OCI-LY1 (cell line): Measurements from ENCODE around the gene ARID3A.

Experiments used
- H2AFZ ChIP-seq: fragments of 200-600 bp; sonication (generic), shearing (Covaris generic); 2 replicates; pipeline ENCODE4 v1.6.0; 2014; ENCODE audit warnings: antibody characterized with exemption, mild to moderate bottlenecking, low read length
- H3F3A ChIP-seq: fragments of 200-600 bp; sonication (generic), shearing (Covaris generic); 2 replicates; pipeline ENCODE4 v1.6.0; 2014; ENCODE audit warnings: mild to moderate bottlenecking, antibody characterized with exemption, low read length, moderate library complexity; ENCODE audit not compliant: insufficient read depth
- H3K27ac ChIP-seq: fragments of 200-600 bp; sonication (generic); 2 replicates; pipeline ENCODE4 v1.5.1; 2014; ENCODE audit warnings: low read length, mixed run types, mild to moderate bottlenecking, low read depth; ENCODE audit not compliant: poor library complexity, severe bottlenecking
- H3K27me3 ChIP-seq: fragments of 200-600 bp; sonication (generic); 2 replicates; pipeline ENCODE4 v1.6.0; 2014; ENCODE audit warnings: antibody characterized with exemption, mild to moderate bottlenecking, low read length, moderate library complexity; ENCODE audit not compliant: insufficient read depth
- H3K36me3 ChIP-seq: fragments of 200-600 bp; sonication (generic); 2 replicates; pipeline ENCODE4 v1.6.1; 2014; ENCODE audit warnings: mild to moderate bottlenecking, antibody characterized with exemption, low read length, moderate library complexity, mixed read lengths; ENCODE audit not compliant: insufficient read depth
- H3K4me1 ChIP-seq: fragments of 200-600 bp; sonication (generic); 2 replicates; pipeline ENCODE4 v1.5.1; 2014; ENCODE audit warnings: mild to moderate bottlenecking, low read length, moderate library complexity; ENCODE audit not compliant: insufficient read depth, severe bottlenecking
- H3K4me2 ChIP-seq: fragments of 200-600 bp; sonication (generic), shearing (Covaris generic); 2 replicates; pipeline ENCODE4 v1.6.1; 2014; ENCODE audit warnings: low read length
- H3K4me3 ChIP-seq: fragments of 200-600 bp; sonication (generic); 2 replicates; pipeline ENCODE4 v1.5.1; 2014; ENCODE audit warnings: low read length, low read depth, mild to moderate bottlenecking, mixed read lengths; ENCODE audit not compliant: poor library complexity, severe bottlenecking
- H3K79me2 ChIP-seq: fragments of 200-600 bp; shearing (Covaris generic); 2 replicates; pipeline ENCODE4 v1.6.1; 2016; ENCODE audit warnings: mixed run types, low read length, mixed read lengths; ENCODE audit not compliant: insufficient read depth
- H3K9ac ChIP-seq: fragments of 200-600 bp; sonication (generic), shearing (Covaris generic); 2 replicates; pipeline ENCODE4 v1.6.1; 2014; ENCODE audit warnings: mild to moderate bottlenecking, low read length, mixed read lengths
- H3K9me2 ChIP-seq: fragments of 200-600 bp; sonication (generic), shearing (Covaris generic); 2 replicates; pipeline ENCODE4 v1.6.1; 2014; ENCODE audit warnings: low read depth, mild to moderate bottlenecking, low read length, mixed read lengths
- H3K9me3 ChIP-seq: fragments of 200-600 bp; shearing (Covaris generic); 2 replicates; pipeline ENCODE4 v1.6.1; 2014; ENCODE audit warnings: low read length, mixed read lengths
- H4K20me1 ChIP-seq: fragments of 200-600 bp; sonication (generic), shearing (Covaris generic); 2 replicates; pipeline ENCODE4 v1.6.0; 2016; ENCODE audit warnings: mild to moderate bottlenecking, low read length; ENCODE audit not compliant: insufficient read depth
- EZH2 ChIP-seq: fragments of 200-600 bp; sonication (generic), shearing (Covaris generic); IDR thresholded peaks from 2 replicates; pipeline ENCODE4 v1.8.0; 2017; ENCODE audit warnings: borderline replicate concordance, mixed run types, mild to moderate bottlenecking, antibody characterized with exemption, low read length, moderate library complexity, mixed read lengths
- TF ChIP-seq, protein P1 (sequence below): fragments of 200-600 bp; sonication (generic), shearing (Covaris generic); IDR thresholded peaks from 2 replicates; pipeline ENCODE4 v1.5.1; 2017; ENCODE audit warnings: mild to moderate bottlenecking, antibody characterized with exemption, low read length, moderate library complexity, mixed read lengths

The ARID3A gene

DNA sequence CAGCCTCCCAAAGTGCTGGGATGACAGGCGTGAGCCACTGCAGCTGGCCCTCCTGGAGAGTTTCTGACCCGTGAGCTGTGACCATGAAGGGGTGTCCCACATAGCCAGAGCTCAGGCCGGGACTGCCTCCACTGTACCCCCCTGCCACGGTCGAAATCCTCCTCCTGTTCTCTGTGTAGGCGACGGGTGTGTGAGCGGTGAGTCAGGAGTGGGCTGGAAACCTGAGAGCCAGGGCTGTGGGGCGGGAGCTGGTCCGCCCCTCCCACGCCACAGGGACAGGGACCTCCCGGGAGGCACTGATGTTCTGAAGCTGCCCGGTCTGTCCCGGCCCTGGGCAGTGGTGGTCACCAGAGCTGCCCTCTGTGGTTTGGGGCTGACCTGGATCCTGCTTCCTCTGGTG, 62.2 kb downstream of the ARID3A start:
- H3K79me2 ChIP-seq: no peaks in the 10 kb centered on the region
- no peaks in the 10 kb centered on the region for H3F3A ChIP-seq
- H2AFZ ChIP-seq: no peak overlapping the region
- H3K4me2 ChIP-seq: no peak overlapping the region
- H3K36me3 ChIP-seq: peaks cover 34% of the 10 kb centered on the region
- H3K27me3 ChIP-seq: no peaks in the 10 kb centered on the region
- no peaks in the 10 kb centered on the region for H4K20me1 ChIP-seq
- H3K4me3 ChIP-seq: no peak overlapping the region
- no peaks in the 10 kb centered on the region for H3K9me2 ChIP-seq
- H3K4me1 ChIP-seq: peaks cover 12% of the 10 kb centered on the region
- no peak for TF ChIP-seq EZH2
- TF ChIP-seq, protein P1, sequence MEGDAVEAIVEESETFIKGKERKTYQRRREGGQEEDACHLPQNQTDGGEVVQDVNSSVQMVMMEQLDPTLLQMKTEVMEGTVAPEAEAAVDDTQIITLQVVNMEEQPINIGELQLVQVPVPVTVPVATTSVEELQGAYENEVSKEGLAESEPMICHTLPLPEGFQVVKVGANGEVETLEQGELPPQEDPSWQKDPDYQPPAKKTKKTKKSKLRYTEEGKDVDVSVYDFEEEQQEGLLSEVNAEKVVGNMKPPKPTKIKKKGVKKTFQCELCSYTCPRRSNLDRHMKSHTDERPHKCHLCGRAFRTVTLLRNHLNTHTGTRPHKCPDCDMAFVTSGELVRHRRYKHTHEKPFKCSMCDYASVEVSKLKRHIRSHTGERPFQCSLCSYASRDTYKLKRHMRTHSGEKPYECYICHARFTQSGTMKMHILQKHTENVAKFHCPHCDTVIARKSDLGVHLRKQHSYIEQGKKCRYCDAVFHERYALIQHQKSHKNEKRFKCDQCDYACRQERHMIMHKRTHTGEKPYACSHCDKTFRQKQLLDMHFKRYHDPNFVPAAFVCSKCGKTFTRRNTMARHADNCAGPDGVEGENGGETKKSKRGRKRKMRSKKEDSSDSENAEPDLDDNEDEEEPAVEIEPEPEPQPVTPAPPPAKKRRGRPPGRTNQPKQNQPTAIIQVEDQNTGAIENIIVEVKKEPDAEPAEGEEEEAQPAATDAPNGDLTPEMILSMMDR: no peak
- no peak overlapping the region for H3K27ac ChIP-seq
- no peak overlapping the region for H3K9ac ChIP-seq
- no peaks in the 10 kb centered on the region for H3K9me3 ChIP-seq

DNA sequence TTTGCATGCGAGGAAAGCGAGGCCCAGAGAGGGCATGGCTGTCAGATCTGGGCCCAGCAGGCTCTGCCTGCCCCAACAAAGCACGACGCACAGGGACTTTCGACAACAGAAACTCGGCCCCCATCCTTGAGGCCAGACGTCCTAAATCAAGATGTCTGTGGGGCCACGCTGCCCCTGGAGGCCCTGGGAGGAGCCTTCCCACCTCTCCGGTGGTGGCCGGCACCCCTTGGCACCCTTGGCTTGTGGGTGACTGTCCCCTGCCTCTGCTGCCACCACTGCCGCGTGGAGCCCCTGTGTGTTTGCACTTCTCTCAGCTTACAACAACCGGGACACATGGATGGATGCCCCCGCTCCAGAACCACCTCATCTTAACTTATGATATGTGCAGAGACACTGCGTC, 62.7 kb downstream of the ARID3A start:
- H3F3A ChIP-seq: no peaks in the 10 kb centered on the region
- peaks cover 11% of the 10 kb centered on the region for H3K4me1 ChIP-seq
- no peak overlapping the region for H3K4me3 ChIP-seq
- no peak overlapping the region for H2AFZ ChIP-seq
- no peaks in the 10 kb centered on the region for H4K20me1 ChIP-seq
- no peak overlapping the region for H3K27ac ChIP-seq
- H3K9me3 ChIP-seq: no peaks in the 10 kb centered on the region
- peaks cover 34% of the 10 kb centered on the region for H3K36me3 ChIP-seq
- no peaks in the 10 kb centered on the region for H3K79me2 ChIP-seq
- no peak overlapping the region for H3K9ac ChIP-seq
- no peak overlapping the region for H3K4me2 ChIP-seq
- TF ChIP-seq, protein P1: no peak
- no peak for TF ChIP-seq EZH2
- H3K9me2 ChIP-seq: no peaks in the 10 kb centered on the region
- no peaks in the 10 kb centered on the region for H3K27me3 ChIP-seq

DNA sequence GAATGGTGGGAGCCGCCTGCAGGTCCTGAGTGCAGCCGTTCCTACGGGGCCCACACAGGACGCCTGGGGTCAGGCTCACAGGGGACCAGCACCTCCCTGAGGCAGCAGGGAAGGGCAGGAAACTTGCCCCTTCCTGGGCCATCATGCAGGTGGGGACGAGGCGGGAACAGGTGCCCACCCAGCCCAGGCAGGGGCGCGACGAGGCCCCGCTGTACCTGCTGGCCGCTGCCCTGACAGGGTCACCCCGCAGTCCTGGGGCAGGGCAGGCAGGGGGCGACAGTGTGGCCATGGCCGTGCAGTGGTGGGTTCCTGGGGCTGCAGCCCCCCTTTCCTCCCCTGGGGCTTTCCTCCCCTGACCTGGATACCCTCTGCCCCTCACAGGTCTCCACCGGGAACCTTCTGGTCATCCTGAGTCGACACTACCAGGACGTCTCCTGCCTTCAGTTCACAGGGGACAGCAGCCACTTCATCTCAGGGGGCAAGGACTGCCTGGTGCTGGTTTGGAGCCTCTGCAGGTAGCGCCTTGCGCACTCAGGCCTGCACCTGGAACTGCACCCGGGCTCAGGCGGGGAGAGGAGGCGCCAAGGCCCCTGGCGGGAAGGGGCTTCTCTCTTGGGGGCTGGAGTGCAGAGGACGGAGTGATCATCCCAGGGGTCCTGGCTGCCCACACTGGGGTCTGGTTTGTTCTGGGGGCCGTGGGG, 63.7 kb downstream of the ARID3A start:
- H3K4me1 ChIP-seq: peaks cover 6% of the 10 kb centered on the region
- no peaks in the 10 kb centered on the region for H3K79me2 ChIP-seq
- no peak overlapping the region for H3K27ac ChIP-seq
- no peak overlapping the region for H3K4me2 ChIP-seq
- no peaks in the 10 kb centered on the region for H3F3A ChIP-seq
- no peaks in the 10 kb centered on the region for H3K9me3 ChIP-seq
- H4K20me1 ChIP-seq: no peaks in the 10 kb centered on the region
- no peak overlapping the region for H3K9ac ChIP-seq
- no peaks in the 10 kb centered on the region for H3K27me3 ChIP-seq
- H3K9me2 ChIP-seq: no peaks in the 10 kb centered on the region
- H2AFZ ChIP-seq: no peak overlapping the region
- no peak overlapping the region for H3K4me3 ChIP-seq
- peaks cover 40% of the 10 kb centered on the region for H3K36me3 ChIP-seq
- TF ChIP-seq, protein P1: peak; percentile 20; the same call in 1 of the 2 replicates
- no peak for TF ChIP-seq EZH2
